KBM-7 (cell line): ENCODE data around the gene AMPH.
"Not testable (repeated sequence)": the region's sequence is repeated elsewhere in the genome, so short reads cannot be mapped to it uniquely, and the experiment has no call there.

ENCODE experiments used
- DNase-seq: peaks from one replicate; pipeline ENCODE4 v3.0.0-alpha.2; 2015
- in situ Hi-C: fragments of 300-500 bp; cut with MboI; formaldehyde crosslinking; loops from 2 replicates; pipeline ENCODE4 v1.14.3; 2020; ENCODE audit warnings: low sequenced_read_pairs, low pct_unique_long_range_greater_than_20kb, mixed read lengths

The AMPH gene

DNA sequence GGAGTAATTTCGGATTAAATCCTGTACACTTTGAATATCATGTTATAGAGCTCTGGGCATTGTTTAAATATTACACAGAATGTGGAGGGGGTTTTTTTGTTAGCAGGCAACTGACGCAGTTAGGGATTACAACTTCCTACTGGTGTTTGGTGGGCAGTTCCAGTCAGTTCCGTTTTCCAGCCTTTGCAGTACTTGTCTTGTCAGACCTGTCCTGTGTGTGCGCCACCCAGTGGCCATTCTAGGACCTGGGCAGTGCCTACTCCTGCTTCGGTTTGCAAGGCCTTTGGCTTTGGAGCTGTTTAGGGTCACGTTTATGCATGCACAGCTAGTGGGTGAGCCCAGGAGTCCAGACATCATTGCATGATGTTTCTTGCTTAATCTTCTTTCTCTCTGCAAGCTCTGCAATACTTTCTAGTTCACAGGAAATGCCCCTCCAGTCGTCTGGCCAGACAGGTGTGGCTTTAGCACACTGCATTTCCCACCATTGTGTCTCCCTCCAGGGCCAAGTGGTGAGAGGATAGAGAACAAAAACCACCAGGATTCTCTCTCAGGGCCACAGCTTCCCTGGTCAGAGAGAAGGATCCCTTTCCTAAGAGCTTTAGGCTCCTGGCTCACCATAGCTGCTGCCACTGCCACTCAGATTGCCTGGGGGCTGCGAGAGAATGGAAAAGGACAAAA is 261.2 kb downstream of the AMPH start:
- peak; percentile 88 for DNase-seq
- in situ Hi-C loops: no loop called here

DNA sequence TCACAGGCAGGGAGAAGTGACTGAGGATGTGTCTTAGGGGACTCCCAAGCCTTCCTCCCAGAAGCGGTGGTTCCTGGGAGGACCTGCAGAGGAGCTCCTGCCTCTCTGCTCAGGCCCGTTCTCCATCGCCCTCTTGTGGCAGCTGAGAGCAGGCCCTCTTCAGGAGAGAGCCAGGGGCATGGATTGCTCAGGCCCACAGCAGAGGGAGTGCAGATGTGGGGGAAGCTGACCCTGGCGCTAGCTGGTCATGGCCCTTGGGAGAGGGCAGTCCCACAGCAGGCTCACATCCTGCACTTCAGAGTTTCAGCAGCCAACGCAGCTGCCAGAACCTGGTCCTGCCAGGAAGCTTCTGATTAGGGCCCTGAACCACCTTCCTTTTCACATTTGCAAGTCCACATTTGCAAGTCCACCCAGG is 263.0 kb downstream of the AMPH start:
- DNase-seq: peak; percentile 84
- in situ Hi-C loops: no loop called here

DNA sequence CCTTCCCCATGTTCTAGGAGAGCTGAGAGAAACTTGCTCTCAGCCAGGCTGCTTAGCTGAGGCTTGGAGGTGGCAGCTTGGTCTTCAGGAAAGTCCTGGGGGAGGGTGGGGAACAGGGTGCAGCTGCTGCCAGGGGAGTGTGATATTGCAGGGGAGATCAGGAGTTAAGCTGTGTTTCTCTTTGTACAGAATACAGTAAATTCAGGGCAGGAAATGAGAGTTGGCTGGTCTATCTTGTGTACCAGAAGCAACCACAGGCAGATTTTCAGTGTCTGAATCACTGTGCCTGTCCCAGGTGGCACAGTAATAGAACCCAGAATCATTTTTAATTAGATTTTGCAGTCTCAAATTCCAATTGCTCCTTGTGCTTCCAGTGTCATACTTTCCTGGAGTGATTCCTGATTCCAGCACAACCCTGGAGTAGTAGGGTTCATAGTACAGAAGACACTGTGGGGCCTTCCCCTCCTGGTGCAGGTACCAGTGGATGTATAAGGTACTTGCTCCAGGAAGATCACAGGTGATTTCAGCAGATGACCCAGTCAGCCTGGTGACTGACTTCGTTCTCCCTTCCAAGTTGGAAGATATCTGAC is 263.8 kb downstream of the AMPH start:
- DNase-seq: peak; percentile 8
- in situ Hi-C loops: no loop called here

DNA sequence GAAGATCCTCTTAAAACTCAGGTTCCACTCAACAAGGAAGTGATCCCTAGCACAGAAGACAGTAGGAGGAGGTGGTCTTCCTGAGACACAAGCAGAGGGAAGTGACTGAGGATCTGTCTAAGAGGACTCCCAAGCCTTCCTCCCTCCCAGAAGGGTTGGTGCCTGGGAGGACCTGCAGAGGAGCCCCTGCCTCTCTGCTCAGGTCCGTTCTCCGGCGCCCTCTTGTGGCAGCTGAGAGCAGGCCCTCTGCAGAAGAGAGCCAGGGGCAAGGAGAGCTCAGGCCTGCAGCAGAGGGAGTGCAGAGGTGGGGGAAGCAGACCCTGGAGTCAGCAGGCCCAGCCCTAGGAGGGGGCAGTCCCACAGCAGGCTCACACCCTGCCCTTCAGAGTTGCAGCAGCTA is 267.8 kb downstream of the AMPH start:
- peak; percentile 83 for DNase-seq
- in situ Hi-C loops: not testable (repeated sequence)

DNA sequence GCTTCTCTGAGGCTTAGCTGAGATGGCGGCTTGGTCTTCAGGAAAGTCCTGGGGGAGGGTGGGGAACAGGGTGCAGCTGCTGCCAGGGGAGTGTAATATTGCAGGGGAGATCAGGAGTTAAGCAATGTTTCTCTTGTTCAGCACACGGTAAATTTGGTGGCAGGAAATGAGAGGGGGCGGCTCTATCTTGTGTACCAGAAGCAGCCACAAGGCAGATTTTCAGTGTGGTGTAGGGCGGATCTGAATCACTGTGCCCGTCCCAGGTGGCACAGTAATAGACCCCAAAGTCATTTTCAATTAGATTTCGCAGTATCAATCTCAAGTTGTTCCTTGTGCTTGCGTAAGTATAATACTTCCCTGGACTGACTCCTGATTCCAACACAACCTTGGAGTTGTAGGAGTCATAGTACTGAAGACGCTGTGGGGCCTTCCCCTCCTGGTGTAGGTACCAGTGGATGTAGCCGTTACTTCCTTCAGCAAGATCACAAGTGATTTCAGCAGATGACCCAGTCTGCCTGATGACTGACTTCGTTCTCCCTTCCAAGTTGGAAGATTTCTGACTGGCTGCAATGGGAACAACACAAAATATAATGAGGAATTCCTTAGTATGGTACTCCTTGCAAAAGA is 268.4 kb downstream of the AMPH start:
- in situ Hi-C loops: not testable (repeated sequence)
- peak; percentile 81 for DNase-seq

DNA sequence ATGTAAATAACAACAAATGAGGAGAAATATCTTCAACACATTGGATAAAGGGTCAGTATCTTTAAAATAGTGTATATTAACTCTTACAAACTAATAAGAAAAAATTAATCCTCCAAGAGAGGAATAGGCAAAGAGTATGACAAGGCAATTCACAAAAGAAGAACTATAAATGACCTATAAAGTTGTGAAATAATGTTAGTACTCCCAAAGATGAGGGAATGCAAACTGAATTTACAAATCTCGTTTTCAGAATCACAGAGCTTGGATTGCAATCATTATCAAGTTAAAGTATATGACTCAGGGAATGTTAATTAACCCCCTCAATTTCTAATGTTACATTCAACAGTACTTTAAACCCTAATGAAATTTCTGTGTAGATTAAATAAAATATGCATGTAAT is 270.4 kb downstream of the AMPH start:
- no peak for DNase-seq
- in situ Hi-C loops: no loop called here

DNA sequence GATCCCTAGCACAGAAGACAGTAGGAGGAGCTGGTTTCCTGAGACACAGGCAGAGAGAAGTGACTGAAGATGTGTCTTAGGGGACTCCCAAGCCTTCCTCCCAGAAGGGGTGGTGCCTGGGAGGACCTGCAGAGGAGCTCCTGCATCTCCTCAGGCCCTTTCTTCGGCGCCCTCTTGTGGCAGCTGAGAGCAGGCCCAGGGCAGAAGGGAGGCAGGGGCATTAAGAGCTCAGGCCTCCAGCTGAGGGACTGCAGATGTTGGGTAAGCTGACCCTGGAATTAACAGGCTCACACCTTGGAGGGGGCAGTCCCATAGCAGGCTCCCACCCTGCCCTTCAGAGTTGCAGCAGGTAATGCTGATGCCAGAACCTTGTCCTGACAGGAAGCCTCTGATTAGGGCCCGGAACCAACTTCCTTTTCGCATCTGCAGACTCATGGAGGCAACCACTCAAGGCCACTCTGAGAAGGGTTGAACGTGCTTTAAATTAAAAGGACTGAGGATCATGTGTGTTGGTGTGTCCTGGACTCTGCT is 272.0 kb downstream of the AMPH start:
- in situ Hi-C loops: not testable (repeated sequence)
- DNase-seq: peak; percentile 92

DNA sequence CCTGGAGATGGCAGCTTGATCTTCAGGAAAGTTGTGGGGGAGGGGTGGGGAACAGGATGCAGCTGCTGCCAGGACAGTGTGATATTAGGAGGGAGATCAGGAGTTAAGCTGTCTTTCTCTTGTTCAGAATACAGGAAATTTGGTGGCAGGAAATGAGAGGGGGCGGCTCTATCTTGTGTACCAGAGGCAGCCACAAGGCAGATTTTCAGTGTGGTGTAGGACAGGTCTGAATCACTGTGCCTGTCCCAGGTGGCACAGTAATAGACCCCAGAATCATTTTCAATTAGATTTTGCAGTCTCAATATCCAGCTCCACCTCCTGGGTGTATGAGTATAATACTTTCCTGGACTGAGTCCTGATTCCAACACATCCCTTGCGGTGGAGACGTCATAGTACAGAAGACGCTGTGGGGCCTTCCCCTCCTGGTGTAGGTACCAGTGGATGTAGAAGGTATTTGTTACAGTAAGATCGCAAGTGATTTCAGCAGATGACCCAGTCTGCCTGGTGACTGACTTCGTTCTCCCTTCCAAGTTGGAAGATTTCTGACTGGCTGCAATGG is 272.8 kb downstream of the AMPH start:
- peak; percentile 78 for DNase-seq
- in situ Hi-C loops: not testable (repeated sequence)

DNA sequence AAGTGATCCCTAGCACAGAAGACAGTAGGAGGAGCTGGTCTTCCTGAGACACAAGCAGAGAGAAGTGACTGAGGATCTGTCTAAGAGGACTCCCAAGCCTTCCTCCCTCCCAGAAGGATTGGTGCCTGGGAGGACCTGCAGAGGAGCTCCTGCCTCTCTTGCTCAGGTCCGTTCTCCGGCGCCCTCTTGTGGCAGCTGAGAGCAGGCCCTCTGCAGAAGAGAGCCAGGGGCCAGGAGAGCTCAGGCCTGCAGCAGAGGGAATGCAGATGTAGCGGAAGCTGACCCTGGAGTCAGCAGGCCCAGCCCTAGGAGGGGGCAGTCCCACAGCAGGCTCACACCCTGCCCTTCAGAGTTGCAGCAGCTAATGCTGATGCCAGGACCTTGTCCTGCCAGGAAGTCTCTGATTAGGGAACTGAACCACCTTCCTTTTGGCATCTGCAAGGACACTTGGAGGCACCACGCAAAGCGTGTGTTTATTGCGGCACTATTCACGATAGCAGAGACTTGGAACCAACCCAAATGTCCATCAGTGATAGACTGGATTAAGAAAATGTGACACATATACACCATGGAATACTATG is 276.8 kb downstream of the AMPH start:
- in situ Hi-C loops: not testable (repeated sequence)

DNA sequence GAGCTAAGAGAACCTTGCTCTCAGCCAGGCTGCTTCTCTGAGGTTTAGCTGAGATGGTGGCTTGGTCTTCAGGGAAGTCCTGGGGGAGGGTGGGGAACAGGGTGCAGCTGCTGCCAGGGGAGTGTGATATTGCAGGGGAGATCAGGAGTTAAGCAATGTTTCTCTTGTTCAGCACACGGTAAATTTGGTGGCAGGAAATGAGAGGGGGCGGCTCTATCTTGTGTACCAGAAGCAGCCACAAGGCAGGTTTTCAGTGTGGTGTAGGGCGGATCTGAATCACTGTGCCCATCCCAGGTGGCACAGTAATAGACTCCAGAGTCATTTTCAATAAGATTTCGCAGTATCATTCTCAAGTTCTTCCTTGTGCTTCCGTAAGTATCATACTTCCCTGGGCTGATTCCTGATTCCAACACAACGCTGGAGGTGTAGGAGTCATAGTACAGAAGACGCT is 277.7 kb downstream of the AMPH start:
- in situ Hi-C loops: not testable (repeated sequence)
- peak; percentile 66 for DNase-seq

More for the DNA sequence above, 276.8 kb downstream of the AMPH start:
- DNase-seq: peak; percentile 82

DNA sequence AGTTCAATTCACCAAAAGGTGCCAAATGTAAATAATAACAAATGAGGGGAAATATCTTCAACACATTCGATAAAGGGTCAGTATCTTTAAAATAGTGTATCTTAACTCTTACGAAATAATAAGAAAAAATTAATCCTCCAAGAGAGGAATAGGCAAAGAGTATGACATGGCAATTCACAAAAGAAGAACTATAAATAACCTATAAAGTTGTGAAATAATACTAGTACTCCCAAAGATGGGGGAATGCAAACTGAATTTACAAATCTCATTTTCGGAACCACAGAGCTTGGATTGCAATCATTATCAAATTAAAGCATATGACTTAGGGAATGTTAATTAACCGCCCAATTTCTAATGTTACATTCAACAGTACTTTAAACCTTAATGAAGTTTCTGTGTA is 279.6 kb downstream of the AMPH start:
- in situ Hi-C loops: no loop called here
- no peak for DNase-seq

DNA sequence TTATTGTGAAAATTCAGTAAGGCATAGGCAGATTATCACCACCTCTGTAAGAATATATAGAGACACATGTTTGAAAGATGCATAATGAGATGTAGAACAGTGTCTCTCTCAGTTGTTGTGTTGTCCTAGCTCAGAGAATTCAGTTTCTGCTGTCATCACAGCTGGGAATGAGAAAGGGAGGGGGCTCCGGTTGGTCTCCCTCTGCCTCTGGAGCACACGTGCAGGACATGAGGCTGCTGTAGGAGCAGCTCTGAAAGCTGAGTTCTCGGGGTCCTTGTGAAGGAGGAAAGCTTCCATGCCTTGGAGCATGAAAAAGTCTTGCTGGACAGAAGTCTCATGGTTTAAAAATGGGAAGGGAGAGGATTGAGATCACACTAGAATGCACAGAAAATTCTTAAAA is 280.4 kb downstream of the AMPH start:
- DNase-seq, in situ Hi-C loops: not testable (repeated sequence)

DNA sequence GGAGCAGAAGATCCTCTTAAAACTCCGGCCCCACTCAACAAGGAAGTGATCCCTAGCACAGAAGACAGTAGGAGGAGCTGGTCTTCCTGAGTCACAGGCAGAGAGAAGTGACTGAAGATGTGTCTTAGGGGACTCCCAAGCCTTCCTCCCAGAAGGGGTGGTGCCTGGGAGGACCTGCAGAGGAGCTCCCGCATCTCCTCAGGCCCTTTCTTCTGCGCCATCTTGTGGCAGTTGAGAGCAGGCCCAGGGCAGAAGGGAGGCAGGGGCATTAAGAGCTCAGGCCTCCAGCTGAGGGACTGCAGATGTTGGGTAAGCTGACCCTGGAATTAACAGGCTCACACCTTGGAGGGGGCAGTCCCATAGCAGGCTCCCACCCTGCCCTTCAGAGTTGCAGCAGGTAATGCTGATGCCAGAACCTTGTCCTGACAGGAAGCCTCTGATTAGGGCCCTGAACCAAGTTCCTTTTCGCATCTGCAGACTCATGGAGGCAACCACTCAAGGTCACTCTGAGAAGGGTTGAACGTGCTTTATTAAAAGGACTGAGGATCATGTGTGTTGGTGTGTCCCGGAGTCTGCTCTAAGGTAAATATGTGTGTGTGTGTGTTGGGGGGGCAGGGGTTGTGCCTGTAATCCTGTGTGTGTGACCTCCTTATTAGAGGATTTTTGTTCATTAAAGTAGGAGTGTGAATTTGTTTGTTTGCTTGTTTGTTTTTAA is 281.1 kb downstream of the AMPH start:
- in situ Hi-C loops: loop anchor here (25.0 kb wide), 2 partner anchors 238 to 438 kb away; partner anchors contain the start of genes EPDR1 and SFRP4
- DNase-seq: peak; percentile 86

DNA sequence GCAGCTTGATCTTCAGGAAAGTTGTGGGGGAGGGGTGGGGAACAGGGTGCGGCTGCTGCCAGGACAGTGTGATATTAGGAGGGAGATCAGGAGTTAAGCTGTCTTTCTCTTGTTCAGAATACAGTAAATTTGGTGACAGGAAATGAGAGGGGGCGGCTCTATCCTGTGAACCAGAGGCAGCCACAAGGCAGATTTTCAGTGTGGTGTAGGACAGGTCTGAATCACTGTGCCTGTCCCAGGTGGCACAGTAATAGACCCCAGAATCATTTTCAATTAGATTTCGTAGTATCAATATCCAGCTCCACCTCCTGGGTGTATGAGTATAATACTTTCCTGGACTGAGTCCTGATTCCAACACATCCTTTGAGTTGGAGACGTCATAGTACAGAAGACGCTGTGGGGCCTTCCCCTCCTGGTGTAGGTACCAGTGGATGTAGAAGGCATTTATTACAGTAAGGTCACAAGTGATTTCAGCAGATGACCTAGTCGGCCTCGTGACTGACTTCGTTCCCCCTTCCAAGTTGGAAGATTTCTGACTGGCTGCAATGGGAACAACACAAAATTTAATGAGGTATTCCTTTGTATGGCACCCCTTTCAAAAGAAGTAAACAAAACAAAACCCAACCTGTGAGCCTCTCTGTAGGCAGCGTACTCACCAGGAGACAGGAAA is 281.9 kb downstream of the AMPH start:
- not testable (repeated sequence) for DNase-seq
- in situ Hi-C loops: loop anchor here (25.0 kb wide), 2 partner anchors 237 to 437 kb away; partner anchors contain the start of genes EPDR1 and SFRP4

DNA sequence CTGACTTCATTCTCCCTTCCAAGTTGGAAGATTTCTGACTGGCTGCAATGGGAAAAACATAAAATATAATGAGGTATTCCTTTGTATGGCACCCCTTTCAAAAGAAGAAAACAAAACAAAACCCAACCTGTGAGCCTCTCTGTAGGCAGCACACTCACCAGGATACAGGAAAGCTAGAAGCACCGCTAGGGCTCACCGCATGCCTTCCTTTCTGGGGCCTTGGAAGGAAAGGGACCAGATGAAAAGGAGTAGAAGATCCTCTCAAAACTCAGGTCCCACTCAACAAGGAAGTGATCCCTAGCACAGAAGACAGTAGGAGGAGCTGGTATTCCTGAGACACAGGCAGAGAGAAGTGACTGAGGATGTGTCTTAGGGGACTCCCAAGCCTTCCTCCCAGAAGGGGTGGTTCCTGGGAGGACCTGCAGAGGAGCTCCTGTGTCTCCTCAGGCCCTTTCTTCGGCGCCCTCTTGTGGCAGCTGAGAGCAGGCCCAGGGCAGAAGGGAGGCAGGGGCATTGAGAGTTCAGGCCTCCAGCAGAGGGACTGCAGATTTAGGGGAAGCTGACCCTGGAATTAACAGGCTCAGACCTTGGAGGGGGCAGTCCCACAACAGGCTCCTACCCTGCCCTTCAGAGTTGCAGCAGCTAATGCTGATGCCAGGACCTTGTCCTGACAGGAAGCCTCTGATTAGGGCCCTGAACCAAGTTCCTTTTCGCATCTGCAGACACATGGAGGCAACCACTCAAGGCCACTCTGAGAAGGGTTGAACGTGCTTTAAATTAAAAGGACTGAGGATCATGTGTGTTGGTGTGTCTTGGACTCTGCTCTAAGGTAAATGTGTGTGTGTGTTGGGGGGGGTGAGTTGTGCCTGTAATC is 285.6 kb downstream of the AMPH start:
- DNase-seq: peak; percentile 44
- in situ Hi-C loops: loop anchor here (25.0 kb wide), 2 partner anchors 233 to 433 kb away; partner anchors contain the start of genes EPDR1 and SFRP4

DNA sequence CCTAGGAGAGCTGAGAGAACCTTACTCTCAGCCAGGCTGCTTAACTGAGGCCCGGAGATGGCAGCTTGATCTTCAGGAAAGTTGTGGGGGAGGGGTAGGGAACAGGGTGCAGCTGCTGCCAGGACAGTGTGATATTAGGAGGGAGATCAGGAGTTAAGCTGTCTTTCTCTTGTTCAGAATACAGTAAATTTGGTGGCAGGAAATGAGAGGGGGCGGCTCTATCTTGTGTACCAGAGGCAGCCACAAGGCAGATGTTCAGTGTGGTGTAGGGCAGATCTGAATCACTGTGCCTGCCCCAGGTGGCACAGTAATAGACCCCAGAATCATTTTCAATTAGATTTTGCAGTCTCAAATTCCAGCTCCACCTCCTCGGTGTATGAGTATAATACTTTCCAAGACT is 286.4 kb downstream of the AMPH start:
- in situ Hi-C loops: loop anchor here (25.0 kb wide), 2 partner anchors 232 to 432 kb away; partner anchors contain the start of genes EPDR1 and SFRP4
- not testable (repeated sequence) for DNase-seq

DNA sequence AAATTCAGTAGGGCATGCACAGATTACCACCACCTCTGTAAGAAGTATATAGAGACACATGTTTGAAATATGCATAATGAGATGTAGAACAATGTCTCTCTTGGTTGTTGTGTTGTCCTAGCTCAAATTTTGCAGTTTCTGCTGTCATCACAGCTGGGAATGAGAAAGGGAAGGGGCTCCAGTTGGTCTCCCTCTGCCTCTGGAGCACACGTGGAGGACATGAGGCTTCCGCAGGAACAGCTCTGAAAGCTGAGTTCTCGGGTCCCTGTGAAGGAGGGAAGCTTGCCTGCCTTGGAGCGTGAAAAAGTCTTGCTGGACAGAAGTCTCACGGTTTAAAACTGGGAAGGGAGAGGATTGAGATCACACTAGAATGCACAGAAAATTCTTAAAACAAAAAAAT is 289.0 kb downstream of the AMPH start:
- not testable (repeated sequence) for DNase-seq
- in situ Hi-C loops: loop anchor here (25.0 kb wide), 2 partner anchors 230 to 430 kb away; partner anchors contain the start of genes EPDR1 and SFRP4
